Left kidney (tissue), 2 donors: Measurements from ENCODE around the gene PAX2. TPM values are rescaled to one million over a fixed set of nuclear protein-coding genes. Genes with fewer than 3 reads are reported as not detected.

Source experiments
- DNase-seq: peaks from one replicate; pipeline ENCODE4 v3.0.0-alpha.2; 2013
- polyA plus RNA-seq: library from polyadenylated mRNA; unstranded; fragments of 120-200 nt; gene quantifications from one replicate; pipeline ENCODE4 v1.2.1, GENCODE V29; 2013; ENCODE audit not compliant: insufficient read length

The PAX2 gene
- polyA plus RNA-seq, 1 donor = 235 TPM

DNA sequence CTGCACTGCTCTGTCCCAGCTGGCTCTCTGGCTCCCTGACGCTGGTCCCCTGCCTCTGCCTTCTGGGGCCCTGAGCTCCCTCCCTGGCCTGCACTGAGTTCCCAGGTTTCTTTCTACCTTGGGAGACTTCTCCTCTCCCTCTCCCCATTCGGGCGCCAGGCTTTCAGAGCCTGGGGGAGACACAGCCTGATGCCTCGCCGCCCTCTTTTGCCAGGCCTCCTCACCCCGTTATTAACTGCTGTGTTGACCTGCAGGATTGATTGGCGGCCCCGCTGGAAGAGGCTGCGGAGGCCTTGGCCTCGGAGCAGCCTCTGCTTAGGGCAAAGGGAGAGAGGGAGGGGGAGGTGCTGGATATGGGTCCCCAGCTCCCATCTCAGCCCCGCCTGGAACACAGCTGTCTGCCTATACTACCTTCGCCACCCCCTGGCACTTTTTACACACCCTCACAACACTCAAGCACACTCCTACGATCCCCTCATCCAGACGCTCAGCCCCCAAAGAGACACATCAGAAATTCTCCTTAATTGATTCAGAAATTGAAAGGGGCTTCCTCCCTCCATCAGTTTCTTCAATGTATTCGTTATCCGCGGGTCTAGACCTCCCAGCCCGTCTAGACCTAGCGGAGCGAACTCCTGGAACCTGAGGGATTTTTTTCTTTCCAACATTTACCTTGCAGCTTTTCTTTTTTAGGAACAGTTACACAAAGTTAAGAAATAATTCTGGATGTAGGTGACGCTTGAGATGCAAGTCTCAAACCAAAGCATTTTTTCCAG, 7.1 kb upstream of the PAX2 start:
- DNase-seq = no peak

DNA sequence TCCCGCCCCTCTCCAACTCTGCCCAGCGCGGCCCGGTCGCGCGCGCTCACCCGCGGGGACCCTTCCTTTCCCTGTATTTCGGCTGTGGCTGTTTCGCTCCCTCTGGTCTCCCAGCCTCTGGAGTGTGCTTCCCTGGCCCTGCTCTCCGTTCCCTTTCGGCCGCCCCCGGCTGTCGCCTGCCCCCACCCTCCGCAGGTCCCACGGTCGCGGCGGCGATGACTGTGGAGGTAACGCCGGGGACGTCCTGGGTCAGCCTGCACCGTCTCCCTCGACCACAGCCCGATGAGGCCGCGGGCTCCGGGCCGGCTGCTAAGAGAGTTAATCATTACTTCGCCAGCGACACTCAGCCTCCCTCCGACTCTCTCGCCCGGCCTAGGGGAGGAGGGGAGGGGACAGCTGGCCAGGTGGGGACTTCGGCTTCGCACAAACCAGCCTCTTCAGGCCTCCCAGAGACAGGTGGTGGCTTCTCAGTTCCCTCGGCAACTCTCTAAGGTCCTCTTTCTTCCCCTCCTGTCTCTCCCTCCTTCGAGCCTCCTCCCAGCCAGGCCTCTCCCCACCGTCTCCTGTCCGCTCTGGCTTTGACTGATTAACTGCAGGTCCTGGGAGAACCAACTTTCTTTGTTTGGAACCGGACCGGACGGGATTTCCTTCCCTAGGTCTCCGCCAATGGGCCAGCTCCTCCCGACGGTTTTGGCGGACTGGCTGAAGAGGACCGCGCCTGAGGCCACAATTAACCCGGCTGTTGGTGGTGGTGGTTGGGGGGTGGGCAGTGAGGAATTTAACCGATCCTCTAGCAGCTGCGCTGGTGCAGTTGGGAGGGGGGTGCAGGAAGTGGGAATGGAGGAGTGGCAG, 5.6 kb upstream of the PAX2 start:
- no peak for DNase-seq

DNA sequence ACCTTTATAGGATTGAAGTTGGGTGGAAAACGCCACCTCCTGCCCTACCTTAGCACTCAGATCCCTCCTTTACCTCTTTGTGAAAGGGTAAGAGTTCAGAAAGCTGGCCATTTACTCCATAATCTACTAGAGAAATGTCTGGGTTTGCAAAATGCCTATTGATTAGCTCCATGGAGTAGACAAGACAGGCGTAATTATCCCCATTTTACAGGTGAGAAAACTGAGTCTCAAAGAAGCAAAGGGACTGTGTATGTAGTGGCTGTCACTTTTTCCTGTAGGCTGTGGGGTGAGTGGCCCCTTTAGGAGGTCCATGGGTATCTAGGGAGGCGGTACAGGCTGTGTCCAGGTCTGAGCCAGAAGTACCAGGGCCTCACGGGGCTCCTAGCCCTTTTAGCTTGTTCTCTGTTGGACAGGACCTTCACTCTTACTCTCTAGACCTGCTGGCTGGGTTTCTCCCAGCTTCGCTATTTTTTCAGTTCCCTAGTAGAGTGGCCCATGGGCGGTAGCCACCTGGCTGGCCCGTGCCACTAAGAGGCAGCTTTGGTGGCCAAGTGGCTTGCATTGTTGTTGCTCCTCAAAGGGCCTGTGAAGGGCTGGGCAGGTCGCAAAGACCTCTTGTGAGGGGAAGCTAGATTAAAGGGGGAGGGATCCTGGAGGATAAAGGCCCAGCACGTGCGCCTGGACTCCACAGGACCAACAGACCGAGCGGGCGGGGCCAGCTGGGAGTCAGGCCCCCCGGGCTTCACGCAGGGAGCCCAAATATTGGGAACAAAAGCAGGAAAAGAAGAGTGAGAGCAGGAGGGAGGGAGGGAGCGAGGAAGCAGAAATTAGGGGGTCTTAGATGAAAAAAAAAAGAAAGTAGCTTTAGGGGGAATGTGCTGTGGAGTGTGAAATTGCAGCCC, 4.7 kb upstream of the PAX2 start:
- DNase-seq = no peak

DNA sequence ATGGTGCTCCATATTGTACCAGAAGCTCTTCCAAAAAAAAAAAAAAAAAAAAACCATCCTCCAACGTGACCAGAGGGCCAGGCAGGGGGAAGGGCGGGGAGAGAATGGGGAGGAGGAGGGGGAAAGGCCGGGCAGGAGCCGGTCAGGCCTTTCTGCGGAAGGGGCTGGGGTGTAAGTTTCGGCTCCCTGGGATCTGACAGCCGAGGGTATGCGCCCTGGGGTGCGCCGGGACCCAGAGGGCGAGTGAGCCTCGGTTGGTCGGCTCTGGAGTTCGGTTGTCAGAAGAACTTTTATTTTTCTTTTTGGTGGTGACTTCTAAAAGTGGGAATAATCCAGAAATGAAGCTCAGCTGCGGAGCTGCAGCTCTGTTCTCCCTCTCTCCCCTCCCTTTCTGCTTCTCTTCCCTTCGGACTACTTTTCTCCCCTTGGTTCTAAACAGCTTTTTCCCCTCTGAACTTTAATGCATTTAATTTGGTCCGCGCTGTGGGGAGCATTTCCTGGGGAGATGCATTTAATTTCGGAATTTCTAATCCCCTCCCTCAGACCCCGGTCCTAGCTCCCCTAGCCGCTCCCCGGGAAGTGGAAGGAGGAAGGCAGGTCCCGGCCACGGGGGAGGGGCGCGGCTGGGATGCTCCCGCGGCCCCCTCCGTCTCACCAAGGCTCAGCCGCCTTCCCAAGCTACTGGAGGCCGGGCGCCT, 3.9 kb upstream of the PAX2 start:
- no peak for DNase-seq

DNA sequence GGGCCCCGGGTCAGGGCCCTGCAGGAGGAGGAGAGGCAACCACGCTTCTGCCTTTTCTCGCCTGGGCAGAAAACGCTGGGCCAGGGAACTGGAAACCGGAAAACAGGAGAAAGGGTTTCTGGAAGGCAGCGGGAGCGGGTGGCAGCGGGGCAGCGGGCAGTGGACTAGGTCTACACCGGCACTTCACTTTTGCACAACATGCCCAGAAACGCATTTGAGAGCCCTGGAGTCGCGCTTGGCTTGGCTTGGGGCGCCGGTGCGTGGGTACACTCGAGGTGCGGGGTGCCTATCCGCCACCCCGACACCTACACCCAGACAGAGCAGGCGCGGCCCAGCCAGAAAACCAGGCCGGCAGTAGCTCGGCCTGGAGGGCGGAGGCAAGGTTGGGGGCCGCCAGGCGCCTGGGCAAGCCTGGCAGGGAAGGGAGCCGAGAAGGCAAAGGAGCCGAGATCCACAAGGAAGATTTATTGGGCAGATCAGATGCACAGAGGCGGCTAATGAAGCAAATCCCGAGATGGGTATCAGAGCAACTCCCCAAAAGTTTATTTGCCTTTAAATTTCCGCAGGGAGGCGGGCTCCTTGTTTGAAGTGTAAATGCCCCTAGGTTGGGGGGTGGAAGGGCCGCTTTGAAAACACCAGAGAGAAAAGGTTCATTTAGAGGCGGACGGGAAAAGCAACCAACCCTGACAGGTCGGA, 3.2 kb upstream of the PAX2 start:
- peak; percentile 93 for DNase-seq

- DNase-seq = no peak
Observed at GRCh38 chr10:100742936-100743335, 2.4 kb upstream of the PAX2 start.

- DNase-seq = peak; percentile 89
Observed at GRCh38 chr10:100743626-100744135, 1.7 kb upstream of the PAX2 start.

DNA sequence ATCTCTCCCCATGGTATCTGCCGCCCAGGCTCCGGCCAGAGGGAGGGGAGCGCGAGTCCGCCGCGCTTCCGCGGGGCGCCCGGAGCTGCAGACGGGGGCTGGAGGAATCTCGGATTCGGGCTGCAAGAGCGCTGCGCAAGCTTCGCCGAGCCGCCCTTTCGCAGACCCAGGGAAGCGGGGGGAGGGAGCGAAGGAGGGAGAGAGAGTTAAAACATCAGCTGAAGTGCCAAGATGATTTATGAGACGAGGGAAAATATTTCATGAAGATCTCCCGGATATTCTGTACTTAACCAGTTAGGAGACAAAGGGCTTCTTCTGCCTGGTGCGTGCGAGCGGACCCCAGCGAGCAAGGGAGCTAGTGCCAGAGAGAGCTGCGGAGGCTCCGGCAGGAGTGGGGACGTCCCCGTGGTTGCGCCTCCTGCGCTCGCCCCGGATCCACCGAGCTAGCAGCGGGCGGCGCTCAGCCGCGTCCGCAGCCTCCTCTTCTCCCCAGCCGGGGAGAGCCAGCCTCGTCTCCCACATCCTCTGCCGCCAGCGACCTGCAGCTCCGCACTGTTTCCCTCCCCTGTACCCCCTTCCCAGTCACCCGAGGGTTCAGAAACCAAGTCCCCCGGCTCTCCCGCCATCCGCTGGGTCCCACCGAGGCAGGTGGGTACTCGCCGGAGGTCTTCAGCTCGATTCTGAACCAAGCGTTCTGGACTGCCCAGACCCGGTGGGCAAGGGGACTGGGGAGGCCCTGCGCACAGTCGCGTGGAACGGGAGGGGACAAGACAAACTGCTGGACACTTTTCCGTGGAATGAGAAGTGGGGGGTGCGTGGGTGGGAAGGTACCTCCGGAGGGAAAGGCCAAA, 1.0 kb upstream of the PAX2 start:
- no peak for DNase-seq

DNA sequence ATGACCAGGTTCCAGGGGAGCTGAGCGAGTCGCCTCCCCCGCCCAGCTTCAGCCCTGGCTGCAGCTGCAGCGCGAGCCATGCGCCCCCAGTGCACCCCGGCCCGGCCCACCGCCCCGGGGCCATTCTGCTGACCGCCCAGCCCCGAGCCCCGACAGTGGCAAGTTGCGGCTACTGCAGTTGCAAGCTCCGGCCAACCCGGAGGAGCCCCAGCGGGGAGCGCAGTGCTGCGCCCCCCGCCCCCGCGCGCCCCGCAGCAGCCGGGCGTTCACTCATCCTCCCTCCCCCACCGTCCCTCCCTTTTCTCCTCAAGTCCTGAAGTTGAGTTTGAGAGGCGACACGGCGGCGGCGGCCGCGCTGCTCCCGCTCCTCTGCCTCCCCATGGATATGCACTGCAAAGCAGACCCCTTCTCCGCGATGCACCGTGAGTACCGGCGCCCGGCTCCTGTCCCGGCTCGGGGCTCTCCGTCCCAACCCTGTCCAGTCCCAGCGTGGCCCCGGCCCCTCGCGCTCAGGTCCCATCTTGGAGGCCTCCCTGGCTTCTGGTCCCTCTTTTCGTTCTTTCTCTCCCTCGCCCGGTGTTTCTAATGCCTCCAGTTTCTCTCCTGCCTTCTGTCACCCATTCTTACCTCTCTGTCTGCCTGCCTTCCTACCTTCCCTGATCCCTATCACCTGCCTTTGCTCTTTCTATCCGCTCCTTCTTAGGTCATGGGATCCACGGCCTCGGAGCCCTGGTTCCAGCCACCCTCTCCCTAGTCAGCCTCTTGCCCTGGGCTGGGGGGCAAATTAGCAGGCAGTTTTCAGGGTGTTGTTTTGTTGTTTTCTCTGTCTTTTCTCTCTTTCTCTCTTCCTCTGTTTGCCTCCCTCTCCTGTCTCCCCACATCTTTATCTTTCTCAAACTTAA, 751 bp downstream of the PAX2 start:
- no peak for DNase-seq

- DNase-seq = no peak
Observed at GRCh38 chr10:100746784-100747455, 1.5 kb downstream of the PAX2 start.

DNA sequence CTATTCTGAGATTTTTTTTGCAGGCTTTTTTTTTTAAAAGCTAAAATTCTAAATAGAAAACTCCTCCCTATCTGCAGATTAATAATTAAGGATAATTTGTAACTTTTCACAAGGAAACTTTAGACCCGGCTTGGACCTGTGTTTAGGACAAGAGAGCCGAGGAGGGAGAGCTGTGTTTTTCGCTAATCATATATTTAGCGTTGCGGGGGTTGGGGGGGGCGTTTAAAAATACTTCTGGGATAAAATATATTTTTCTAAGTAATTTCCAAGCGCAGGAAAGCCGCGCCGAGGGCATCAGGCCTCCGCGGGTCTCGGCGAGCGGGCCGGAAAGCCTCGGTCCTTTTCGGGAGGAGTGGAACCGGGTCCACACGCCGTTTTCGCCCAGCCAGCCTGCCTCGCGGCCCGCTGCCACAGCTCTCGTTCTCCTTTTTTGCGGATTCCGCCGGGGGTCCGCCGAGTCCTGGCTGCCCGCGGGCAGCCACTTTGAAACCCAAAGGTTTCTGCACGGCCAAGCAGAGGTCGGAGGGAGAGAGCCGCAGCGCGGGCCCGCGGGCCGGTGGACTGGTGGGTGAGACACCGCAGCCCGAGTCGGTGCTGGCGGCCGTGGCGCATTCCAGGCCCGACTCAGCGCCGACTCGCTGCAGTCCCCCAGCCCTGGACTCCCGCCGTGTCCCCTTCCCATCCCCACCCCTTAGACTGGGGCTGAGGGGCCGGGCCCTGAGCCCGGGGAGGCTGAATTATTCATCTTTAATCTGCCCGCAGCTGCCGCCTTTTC, 2.3 kb downstream of the PAX2 start:
- no peak for DNase-seq

DNA sequence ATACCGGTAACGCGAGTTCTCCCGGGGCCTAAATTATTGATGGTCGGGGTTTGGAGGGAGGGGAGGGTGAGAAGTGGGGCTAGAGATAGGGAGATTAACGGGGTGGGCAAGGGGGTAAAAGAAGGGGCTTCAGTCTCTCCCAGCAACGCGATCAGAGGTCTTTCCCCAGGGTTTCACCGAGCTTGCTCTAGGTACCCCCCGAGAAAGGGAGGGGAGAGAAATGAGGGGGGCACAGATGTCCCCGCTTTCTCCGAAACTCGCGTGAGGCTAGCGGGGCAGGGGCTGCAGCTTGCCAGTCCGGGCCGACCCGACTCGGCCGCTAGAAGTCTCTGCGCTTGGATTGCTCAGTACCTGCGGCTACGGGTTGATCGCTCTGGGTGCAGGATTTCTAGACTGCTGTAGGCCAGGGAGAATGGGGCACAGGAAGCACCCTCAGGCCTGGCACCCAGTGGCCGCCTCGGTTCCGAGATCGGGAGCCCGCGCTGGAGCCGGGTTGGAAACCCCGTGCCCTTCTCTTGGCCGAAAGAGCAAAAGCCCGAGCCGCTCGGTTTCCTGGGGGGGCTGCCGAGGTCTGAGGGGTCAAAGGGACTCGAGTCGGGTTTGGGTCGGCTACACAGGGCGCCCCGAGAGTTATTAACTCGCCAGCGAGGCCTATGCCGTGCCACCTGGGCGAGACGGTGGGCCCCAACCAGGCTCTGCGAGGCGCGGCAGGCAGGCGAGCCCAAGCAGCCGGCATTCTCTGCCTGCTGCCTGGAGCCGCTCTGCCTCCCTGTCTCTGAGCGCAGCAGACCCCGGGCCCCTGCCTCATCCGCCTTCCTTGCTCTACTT, 3.1 kb downstream of the PAX2 start:
- DNase-seq = no peak

- no peak for DNase-seq
Observed at GRCh38 chr10:100749059-100749308, 3.6 kb downstream of the PAX2 start.

GRCh38 chr10:100749309-100750217, 4.2 kb downstream of the PAX2 start:
- no peak for DNase-seq
